ENCODE measurements around the gene OSCAR. TPM values are rescaled to one million over a fixed set of nuclear protein-coding genes. Genes with fewer than 3 reads are reported as not detected.

OSCAR gene
- total and polyA plus RNA-seq, 2 of the 13 experiments (the other 11 are each of a cell fraction or from before 2014, with no cell fraction given) = 1.9 TPM; not detected in 1

DNA sequence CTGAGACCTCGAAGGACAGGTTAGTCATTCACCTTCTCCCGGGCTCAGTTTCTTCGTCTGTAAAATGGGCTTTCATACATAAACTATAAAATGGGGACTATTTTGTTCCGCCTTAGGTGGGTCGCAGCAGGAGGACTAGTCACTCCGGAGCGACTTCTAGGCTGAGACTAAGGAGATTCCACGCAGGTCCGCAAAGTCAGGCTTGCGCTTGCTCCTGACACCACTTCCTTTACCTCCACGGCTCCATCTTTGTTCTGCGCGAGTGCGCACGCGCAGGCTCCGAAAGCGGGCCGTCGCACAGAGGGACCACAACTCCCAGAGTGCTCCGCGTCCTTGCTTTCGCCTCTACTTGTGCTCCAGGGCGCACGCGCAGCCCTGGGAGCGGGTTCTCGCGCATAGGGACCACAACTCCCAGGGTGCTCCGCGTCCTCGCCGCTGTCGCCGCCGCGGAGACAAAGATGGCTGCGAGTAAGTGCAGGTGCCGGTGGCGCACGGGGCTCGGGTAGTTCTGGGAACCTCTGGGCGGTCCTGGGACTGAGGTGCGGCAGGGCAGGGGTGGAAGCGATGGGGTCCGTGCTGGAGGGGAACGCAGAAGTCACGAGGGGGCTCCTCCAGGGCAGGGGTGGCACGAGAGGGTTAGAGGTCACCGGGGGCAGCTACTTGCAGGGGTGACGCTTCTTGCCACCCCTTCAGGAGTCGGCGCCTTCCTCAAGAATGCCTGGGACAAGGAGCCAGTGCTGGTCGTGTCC is 2.0 kb upstream of the OSCAR start, which contains the start of gene NDUFA3 (continued):
- TF ChIP-seq ZSCAN29 (CRISPR knock-in tag; conservative IDR thresholded peaks at IDR 0.05) (no peak), RBFOX2 (IDR thresholded peaks at IDR 0.05; ENCODE audit: low read depth, low read length) (peak; percentile 95), IKZF1 (IDR thresholded peaks at IDR 0.05) (no peak), ZFYVE20 (CRISPR knock-in tag; IDR thresholded peaks at IDR 0.05; ENCODE audit: borderline replicate concordance, low read depth) (no peak), FOXO1 (CRISPR knock-in tag; IDR thresholded peaks at IDR 0.05) (peak; percentile 41; the same call in 1 of the 2 replicates), NFYB (CRISPR knock-in tag; IDR thresholded peaks at IDR 0.05) (peak; percentile 41; the same call in 1 of the 2 replicates), TOE1 (CRISPR knock-in tag; IDR thresholded peaks at IDR 0.05) (no peak), ZNF10 (CRISPR knock-in tag; IDR thresholded peaks at IDR 0.05; ENCODE audit: borderline replicate concordance, low read depth) (no peak), ZNF792 (CRISPR knock-in tag; IDR thresholded peaks at IDR 0.05) (peak; percentile 81), ZNF547 (CRISPR knock-in tag; IDR thresholded peaks at IDR 0.05) (peak; percentile 68; the same call in 1 of the 2 replicates), HDAC2 (CRISPR knock-in tag; IDR thresholded peaks at IDR 0.05) (peak; percentile 76), ZNF12 (CRISPR knock-in tag; IDR thresholded peaks at IDR 0.05) (no peak), MED1 (CRISPR knock-in tag; IDR thresholded peaks at IDR 0.05) (no peak; the same call in 1 of the 2 replicates), KAT2B (IDR thresholded peaks at IDR 0.05; ENCODE audit: borderline replicate concordance, low read depth, low read length) (no peak), HNF4G (IDR thresholded peaks at IDR 0.05; ENCODE audit: borderline replicate concordance, low read depth, low read length) (no peak), HNF4G (CRISPR knock-in tag; IDR thresholded peaks at IDR 0.05; ENCODE audit: borderline replicate concordance, low read depth) (peak; percentile 61; the same call in 1 of the 2 replicates), ZZZ3 (CRISPR knock-in tag; IDR thresholded peaks at IDR 0.05; ENCODE audit: borderline replicate concordance) (no peak), KDM5A (IDR thresholded peaks at IDR 0.05; ENCODE audit: borderline replicate concordance, low read length) (peak; percentile 78), ATRX (CRISPR knock-in tag; IDR thresholded peaks at IDR 0.05; ENCODE audit: borderline replicate concordance) (no peak), STAT5B (CRISPR knock-in tag; IDR thresholded peaks at IDR 0.05) (no peak), POLR2AphosphoS5 (IDR thresholded peaks at IDR 0.05; ENCODE audit: low read depth, low read length) (peak; percentile 90)
- TF ChIP-seq, protein P1, sequence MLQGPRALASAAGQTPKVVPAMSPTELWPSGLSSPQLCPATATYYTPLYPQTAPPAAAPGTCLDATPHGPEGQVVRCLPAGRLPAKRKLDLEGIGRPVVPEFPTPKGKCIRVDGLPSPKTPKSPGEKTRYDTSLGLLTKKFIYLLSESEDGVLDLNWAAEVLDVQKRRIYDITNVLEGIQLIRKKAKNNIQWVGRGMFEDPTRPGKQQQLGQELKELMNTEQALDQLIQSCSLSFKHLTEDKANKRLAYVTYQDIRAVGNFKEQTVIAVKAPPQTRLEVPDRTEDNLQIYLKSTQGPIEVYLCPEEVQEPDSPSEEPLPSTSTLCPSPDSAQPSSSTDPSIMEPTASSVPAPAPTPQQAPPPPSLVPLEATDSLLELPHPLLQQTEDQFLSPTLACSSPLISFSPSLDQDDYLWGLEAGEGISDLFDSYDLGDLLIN (CRISPR knock-in tag; IDR thresholded peaks at IDR 0.05; ENCODE audit: borderline replicate concordance) = peak; percentile 13; the same call in 1 of the 2 replicates
- TF ChIP-seq, protein P2, sequence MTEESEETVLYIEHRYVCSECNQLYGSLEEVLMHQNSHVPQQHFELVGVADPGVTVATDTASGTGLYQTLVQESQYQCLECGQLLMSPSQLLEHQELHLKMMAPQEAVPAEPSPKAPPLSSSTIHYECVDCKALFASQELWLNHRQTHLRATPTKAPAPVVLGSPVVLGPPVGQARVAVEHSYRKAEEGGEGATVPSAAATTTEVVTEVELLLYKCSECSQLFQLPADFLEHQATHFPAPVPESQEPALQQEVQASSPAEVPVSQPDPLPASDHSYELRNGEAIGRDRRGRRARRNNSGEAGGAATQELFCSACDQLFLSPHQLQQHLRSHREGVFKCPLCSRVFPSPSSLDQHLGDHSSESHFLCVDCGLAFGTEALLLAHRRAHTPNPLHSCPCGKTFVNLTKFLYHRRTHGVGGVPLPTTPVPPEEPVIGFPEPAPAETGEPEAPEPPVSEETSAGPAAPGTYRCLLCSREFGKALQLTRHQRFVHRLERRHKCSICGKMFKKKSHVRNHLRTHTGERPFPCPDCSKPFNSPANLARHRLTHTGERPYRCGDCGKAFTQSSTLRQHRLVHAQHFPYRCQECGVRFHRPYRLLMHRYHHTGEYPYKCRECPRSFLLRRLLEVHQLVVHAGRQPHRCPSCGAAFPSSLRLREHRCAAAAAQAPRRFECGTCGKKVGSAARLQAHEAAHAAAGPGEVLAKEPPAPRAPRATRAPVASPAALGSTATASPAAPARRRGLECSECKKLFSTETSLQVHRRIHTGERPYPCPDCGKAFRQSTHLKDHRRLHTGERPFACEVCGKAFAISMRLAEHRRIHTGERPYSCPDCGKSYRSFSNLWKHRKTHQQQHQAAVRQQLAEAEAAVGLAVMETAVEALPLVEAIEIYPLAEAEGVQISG (CRISPR knock-in tag; IDR thresholded peaks at IDR 0.05) = peak; percentile 95
- TF ChIP-seq, protein P3, sequence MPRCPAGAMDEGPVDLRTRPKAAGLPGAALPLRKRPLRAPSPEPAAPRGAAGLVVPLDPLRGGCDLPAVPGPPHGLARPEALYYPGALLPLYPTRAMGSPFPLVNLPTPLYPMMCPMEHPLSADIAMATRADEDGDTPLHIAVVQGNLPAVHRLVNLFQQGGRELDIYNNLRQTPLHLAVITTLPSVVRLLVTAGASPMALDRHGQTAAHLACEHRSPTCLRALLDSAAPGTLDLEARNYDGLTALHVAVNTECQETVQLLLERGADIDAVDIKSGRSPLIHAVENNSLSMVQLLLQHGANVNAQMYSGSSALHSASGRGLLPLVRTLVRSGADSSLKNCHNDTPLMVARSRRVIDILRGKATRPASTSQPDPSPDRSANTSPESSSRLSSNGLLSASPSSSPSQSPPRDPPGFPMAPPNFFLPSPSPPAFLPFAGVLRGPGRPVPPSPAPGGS (CRISPR knock-in tag; IDR thresholded peaks at IDR 0.05) = peak; percentile 38; the same call in 1 of the 2 replicates
- TF ChIP-seq, protein P4, sequence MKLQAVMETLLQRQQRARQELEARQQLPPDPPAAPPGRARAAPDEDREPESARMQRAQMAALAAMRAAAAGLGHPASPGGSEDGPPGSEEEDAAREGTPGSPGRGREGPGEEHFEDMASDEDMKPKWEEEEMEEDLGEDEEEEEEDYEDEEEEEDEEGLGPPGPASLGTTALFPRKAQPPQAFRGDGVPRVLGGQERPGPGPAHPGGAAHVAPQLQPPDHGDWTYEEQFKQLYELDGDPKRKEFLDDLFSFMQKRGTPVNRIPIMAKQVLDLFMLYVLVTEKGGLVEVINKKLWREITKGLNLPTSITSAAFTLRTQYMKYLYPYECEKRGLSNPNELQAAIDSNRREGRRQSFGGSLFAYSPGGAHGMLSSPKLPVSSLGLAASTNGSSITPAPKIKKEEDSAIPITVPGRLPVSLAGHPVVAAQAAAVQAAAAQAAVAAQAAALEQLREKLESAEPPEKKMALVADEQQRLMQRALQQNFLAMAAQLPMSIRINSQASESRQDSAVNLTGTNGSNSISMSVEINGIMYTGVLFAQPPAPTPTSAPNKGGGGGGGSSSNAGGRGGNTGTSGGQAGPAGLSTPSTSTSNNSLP (IDR thresholded peaks at IDR 0.05; ENCODE audit: low read depth, low read length) = no peak
